Dermis blood vessel endothelial cell (primary cell): ENCODE data around the gene WNT5A. TPM values are rescaled to one million over a fixed set of nuclear protein-coding genes. Genes with fewer than 3 reads are reported as not detected.

Source experiments
- DNase-seq: peaks from one replicate; pipeline ENCODE4 v3.0.0; 2010
- total RNA-seq: library from RNA; depleted of rRNA; stranded (reverse); fragments of >200 nt; gene quantifications from 2 replicates; pipeline ENCODE4 v1.2.3, GENCODE V29; 2014

Gene WNT5A
- total RNA-seq, 1 donor from 2014 or later: 2.6 TPM

DNA sequence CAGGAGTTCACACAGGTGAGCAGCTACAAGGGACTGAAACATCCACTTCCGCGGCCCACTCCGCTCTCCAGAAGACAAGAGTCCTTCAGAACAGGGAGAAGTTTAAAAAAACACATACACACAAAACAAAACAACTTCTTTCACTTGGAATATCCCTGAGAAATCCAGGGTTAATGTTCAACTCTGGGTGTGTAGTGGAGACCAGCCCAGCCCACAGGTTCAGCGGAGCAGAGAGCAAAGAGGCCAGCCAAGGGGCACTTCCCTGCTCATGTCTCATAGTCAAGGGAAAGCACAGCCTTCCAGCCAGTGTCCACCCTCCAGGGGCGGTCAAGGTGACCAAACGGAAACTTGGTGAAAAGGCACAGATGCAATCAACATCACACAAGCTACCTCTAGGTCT, 41.6 kb downstream of the WNT5A start:
- DNase-seq: no peak

- DNase-seq: no peak
Measured at GRCh38 chr3:55443346-55443745, 43.8 kb downstream of the WNT5A start.

GRCh38 chr3:55442861-55443260, 44.2 kb downstream of the WNT5A start:
- no peak for DNase-seq

DNA sequence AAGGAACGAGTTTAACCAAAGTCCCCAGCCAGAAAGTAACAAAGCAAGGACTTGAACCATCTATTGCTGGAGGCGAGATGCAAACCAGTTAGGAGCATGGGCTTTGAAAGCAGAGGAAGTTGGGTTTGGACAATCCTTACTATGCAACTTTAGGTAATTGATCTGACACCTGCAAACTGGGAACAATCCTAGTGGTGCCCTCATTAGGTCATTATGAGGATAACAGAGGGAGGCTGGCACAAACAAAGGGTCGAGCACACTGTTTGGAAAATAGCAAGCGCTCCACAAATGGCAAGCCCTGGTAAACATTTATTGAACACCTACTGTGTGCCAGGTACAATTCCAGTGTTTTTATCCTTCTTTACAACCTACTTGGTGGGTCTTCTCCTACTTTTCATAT, 45.6 kb downstream of the WNT5A start:
- DNase-seq: no peak

- DNase-seq: no peak
Measured at GRCh38 chr3:55440104-55440708, 46.9 kb downstream of the WNT5A start.

- no peak for DNase-seq
Measured at GRCh38 chr3:55439657-55440056, 47.4 kb downstream of the WNT5A start.

DNA sequence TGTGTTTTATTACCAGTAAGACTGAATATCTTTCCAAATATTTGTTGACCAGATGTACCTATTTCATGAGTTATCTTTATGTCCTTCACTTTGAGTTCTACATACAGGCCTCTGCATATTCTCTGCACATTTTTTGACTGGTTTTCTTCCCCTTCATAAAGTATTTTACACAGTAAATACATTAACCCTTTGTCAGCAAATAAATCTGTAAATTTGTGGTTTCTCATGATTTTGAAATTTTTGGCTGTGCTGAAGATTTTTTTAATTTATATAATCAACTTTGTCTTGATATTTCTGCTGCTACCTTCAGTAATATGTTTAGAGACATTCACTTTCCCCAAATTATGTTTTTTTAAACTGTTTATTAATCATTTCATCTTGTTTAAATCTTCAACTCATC, 50.5 kb downstream of the WNT5A start:
- no peak for DNase-seq

DNA sequence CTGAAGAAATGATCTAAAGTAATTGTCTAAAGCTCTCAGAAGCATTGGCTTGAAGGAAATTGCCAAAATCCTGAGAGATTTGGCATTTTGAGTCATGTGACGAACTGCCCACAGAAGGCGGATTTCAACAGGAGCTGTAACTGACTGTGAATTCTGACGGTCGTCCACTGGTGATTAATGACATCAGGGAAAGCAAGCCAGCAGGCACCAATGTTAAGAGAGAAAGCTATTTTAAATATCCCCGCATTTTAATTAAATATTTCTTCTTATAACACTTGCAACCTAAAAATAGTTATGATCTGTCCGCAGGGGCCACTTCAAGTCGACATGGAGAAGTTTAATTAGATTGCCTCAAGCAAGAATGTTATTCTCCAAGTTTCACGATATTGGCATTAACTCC, 51.6 kb downstream of the WNT5A start:
- DNase-seq: no peak

- DNase-seq: no peak
Measured at GRCh38 chr3:55434789-55435188, 52.3 kb downstream of the WNT5A start.

- DNase-seq: no peak
Measured at GRCh38 chr3:55431041-55431440, 56.1 kb downstream of the WNT5A start.

DNA sequence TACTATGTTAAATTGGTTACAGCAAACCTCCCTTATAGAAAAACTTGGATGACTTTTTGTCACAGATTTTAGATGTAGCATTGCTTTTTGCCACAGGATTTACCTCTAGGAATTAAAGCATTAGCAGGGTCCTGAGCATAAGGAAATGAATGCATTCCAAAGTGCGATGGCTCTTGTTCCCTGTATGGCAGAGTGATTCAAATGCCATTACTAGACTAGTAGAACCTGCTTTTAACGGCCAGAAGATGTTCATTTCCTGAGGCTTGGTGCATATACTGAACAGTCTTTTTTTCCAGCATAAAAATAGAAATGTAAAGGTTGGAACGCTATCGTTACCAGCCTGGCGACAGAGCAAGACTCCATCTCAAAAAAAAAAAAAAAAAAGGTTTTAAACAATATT, 59.4 kb downstream of the WNT5A start:
- no peak for DNase-seq

DNA sequence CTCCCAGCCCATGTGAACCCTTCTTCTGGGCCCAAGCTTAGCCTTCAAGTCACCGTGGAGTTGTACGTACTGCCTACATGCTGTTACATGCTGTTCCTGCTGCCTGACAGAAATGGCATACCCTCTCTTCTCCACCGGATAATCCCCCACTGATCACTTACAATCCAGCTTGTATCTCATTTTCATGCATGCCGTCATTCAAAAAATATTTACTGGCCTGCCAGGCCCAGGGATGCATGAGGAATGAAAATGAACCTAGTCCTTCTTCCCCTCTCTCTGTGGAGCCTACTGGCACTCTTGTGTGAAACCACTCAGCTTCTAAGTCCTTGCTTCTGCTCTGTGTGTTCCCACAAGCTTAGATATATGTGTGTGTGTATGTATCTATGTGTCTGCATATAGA, 60.6 kb downstream of the WNT5A start:
- DNase-seq: no peak

DNA sequence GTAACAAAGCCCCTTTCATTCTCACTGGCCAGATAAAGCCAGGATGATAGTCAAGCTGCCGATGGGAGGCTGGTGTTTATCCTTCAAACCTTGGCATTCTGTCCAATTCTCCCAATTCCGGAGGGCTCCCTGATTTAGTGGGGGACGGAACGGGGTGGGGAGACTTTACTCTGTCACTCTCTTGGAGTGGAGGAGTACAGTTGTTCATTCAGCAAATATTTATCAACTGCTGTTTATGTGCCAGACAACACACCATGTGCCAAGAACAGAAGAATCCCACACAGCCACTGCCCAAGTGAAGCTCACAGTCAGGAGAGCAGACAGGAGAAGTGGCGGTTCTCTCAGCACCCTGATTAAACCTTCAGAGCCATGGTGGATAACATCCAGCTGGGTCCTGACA, 63.3 kb downstream of the WNT5A start:
- DNase-seq: no peak

GRCh38 chr3:55417211-55417610, 69.9 kb downstream of the WNT5A start:
- no peak for DNase-seq

- DNase-seq: no peak
Measured at GRCh38 chr3:55416331-55416821, 70.7 kb downstream of the WNT5A start.
